Measurements from ENCODE around the gene IL18. TPM values are rescaled to one million over a fixed set of nuclear protein-coding genes. Genes with fewer than 3 reads are reported as not detected.

IL18 gene
- total and polyA plus RNA-seq, 2 experiments from 2014 or later, result 0.28 to 1.7 TPM

- H3K4me2 ChIP-seq, result no peak overlapping the region
- H3K27ac ChIP-seq (ENCODE audit: low read depth), result no peak overlapping the region
- H3K27me3 ChIP-seq (ENCODE audit: insufficient read depth), result no peaks in the 10 kb centered on the region
- no peaks in the 10 kb centered on the region for H3F3A ChIP-seq (replicated peaks; ENCODE audit: low read depth)
- no peak overlapping the region for H3K27ac Mint-ChIP-seq
- no peak overlapping the region for H3K4me3 Mint-ChIP-seq
- no peaks in the 10 kb centered on the region for H3K36me3 Mint-ChIP-seq (ENCODE audit: low read depth)
- ATAC-seq, result no peak
- H3K36me3 ChIP-seq (ENCODE audit: insufficient read depth), result no peaks in the 10 kb centered on the region
- no peak overlapping the region for H3K4me3 ChIP-seq
- H3K9me2 ChIP-seq (ENCODE audit: insufficient read depth), result no peaks in the 10 kb centered on the region
- H3K9me3 Mint-ChIP-seq, result no peaks in the 10 kb centered on the region
- H4K20me1 ChIP-seq (replicated peaks; ENCODE audit: insufficient read depth), result 0 out of 2 replicates have a peak, but pooled peaks cover 3% of the 10 kb centered on the region
- H3K79me2 ChIP-seq (replicated peaks; ENCODE audit: insufficient read depth), result no peaks in the 10 kb centered on the region
- TF ChIP-seq CTCF (conservative IDR thresholded peaks at IDR 0.05; ENCODE audit: low read depth in 2 of 2) (no peak), STAT1 (IDR thresholded peaks at IDR 0.05; ENCODE audit: unreplicated experiment) (no peak), ZNF331 (CRISPR knock-in tag; IDR thresholded peaks at IDR 0.05; ENCODE audit: low read depth) (no peak), CREB1 (CRISPR knock-in tag; IDR thresholded peaks at IDR 0.05; ENCODE audit: low read depth) (no peak), NANOG (IDR thresholded peaks at IDR 0.05; ENCODE audit: borderline replicate concordance) (no peak), EZH2 (IDR thresholded peaks at IDR 0.05; ENCODE audit: low read depth, unreplicated experiment) (no peak), POLR2AphosphoS5 (IDR thresholded peaks at IDR 0.05; ENCODE audit: low read depth) (no peak), REST (IDR thresholded peaks at IDR 0.05; ENCODE audit: unreplicated experiment) (no peak), ETS1 (IDR thresholded peaks at IDR 0.05) (no peak), ZNF114 (CRISPR knock-in tag; IDR thresholded peaks at IDR 0.05) (no peak), ZNF462 (CRISPR knock-in tag; IDR thresholded peaks at IDR 0.05) (no peak), JUNB (IDR thresholded peaks at IDR 0.05; ENCODE audit: unreplicated experiment) (no peak), EZH2phosphoT487 (IDR thresholded peaks at IDR 0.05; ENCODE audit: unreplicated experiment) (no peak)
- H3K27me3 Mint-ChIP-seq (ENCODE audit: insufficient read depth, low read depth, poor library complexity), result peaks cover 4% of the 10 kb centered on the region
- no peaks in the 10 kb centered on the region for H3K4me1 Mint-ChIP-seq
- no peaks in the 10 kb centered on the region for H3K4me1 ChIP-seq (ENCODE audit: insufficient read depth)
- no peak overlapping the region for H2AFZ ChIP-seq
- DNase-seq (ENCODE audit: low spot score), result no peak
Measured at GRCh38 chr11:112200252-112200651, 36.4 kb upstream of the IL18 start.

Measured in GM23338 (cell line).